GM21723 (cell line): ENCODE measurements around the gene RTN4.

Experiments
- ATAC-seq: cut with Tn5 transposase; IDR thresholded peaks from one replicate; pipeline ENCODE4 v1.9.1; 2021; ENCODE audit warnings: mild to moderate bottlenecking, moderate library complexity; ENCODE audit not compliant: unreplicated experiment

The RTN4 gene

DNA sequence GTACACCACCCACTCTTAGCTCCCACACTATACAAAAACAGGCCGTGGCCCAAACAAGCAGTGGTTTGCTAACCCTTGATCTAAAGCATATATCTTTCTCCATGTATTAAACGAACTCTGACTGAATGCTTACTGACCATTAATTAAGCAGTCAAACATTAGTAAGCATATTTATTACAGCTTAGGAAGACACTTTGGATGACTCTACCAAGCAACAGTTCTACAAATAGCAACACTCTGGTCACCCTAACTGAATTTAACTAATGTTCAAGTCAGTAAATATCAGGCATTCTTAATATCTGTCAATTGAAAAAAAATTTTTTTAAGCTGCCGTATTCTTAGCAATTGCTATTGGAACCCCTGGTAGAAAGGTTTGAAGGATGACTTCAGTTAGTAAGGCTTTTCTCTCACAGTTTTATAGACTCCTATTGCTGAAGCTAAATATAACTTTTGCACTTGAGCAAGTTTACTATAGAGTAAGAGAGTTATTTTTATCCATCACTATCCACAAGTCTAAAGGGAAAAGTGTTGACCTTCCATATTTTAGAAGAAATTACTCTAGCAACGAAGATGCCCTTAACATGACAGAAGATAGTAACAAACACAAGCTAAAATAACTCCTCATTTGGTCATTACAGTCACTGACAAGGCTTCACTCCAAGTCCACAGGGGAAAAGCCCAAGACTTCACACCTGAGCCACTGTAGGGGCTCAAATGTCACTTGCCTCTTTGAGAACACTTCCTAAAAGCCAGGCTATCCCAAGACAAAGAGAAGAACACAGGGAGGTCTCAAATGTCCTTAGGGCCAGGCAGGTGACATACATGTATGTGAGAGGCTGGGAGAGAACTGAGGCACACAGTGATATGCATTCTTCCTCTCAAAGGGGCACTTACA lies 74.4 kb downstream of the RTN4 start:
- no peak for ATAC-seq

DNA sequence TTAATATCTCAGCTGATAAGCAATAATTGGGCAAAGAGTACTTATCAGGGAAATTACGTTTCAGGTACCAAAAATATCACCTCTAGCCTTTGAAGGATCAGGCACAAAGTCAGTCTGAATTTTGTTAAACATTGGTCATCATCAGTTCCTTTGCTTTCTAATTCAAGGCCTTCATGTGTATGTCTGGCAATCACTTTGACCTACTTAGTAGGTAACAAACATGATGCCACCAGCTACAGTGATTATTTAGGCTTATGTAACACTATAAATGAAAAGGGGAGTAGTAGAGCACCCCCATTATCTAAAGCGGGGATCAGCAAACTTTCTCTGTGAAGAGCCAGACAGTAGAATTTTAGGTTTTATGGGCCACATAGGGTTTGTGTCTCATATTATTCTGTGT lies 75.1 kb downstream of the RTN4 start:
- no peak for ATAC-seq

DNA sequence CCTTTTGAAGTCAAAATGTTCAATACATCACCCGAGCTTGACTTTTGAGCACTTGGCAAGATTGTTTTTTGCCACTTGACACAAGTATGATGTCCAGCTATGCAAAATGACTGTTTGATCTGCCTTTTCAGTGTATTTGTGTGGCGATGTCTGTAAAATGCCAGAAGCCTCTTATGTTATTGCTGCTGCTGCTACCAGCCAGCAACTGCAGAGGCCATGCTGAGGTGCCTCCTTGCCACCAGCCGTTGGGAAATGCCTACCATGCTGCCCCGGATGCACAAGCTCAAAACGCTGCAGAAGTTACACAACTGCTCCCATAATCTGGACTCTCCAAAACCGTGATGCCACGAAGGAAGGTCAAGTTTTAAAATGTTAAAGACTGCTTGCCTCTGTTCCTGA lies 80.3 kb downstream of the RTN4 start:
- no peak for ATAC-seq

DNA sequence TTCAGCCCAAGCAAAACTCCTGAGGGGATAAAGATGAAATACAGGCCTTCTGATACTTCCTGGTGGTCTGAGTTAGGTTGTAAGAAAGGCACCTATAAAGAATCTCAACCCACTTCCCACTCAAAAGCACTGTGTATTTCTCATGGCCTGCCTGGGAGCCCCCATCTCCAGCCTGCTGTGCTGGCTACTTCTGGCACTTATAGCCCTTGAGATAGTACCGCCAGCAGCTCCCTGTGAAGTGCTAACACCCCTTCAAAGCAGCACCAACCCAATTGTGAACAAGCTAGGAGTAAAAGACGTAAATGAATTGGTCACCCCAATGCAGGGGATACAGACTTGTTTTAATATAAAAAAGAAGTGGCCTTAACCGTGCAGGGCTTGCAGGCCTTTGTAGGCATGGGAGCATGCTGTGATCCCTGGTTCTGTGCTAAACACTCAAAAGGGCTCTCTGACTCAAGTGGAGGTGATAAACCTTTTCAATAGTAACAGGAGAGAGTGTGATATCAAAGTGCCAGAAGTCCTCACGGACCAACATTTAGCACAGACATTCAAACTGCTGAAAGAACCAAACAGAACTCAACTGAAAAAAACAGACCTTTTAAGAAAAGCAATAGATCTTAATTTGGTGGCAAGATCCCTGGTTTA lies 80.8 kb downstream of the RTN4 start:
- ATAC-seq, result no peak

DNA sequence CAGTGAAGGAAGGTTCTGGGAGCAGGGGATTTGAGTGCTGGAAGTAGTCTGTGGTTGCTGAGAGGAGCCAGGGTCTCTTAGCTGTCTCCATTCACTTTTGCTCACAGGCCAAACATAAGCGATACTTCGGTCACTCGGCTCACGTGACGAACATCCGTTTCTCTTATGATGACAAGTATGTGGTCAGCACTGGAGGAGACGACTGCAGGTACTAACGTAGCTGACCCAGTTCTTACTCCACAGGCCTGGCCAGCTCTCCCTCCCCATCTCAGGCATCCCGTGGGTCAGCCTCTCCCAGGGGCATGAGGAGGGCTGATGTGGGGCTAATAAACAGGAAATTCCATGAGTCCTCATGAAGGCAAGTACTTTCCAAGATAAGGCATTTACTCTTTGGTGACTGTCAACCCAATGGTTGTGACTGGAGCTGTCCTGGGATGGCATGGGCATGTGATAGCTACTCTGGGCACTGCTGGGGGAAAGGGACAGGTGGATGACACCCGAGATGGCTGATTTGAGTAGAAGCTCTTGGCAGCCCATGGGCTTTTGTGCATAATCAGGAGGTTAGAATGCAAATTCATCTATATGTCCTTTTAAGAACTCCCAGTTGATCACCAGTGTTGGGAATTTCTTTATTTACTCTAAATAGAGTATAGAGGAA lies 81.6 kb downstream of the RTN4 start:
- ATAC-seq, result no peak

DNA sequence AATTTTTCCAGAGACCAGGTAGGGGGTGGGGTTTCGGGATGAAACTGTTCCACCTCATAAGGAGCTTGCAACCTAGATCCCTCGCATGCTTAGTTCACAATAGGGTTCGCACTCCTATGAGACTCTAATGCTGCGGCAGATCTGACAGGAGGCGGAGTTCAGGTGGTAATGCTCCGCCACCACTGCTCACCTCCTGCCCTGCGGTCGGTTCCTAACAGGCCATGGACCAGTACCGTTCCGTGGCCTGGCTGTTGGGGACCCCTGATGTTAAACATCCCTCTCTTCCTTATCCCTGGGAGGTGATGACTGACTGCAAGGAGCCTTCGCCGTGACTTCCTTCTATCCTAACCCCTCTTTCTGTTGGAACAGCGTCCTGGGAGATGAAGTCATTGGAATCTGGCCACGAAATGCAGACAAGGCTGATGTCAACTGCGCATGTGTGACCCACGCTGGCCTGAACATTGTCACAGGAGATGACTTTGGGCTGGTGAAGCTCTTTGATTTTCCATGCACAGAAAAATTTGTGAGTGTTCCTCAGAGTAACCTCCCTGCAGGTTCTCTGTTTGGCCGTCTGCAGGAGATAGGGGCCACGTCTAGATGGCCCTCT lies 82.4 kb downstream of the RTN4 start:
- no peak for ATAC-seq

DNA sequence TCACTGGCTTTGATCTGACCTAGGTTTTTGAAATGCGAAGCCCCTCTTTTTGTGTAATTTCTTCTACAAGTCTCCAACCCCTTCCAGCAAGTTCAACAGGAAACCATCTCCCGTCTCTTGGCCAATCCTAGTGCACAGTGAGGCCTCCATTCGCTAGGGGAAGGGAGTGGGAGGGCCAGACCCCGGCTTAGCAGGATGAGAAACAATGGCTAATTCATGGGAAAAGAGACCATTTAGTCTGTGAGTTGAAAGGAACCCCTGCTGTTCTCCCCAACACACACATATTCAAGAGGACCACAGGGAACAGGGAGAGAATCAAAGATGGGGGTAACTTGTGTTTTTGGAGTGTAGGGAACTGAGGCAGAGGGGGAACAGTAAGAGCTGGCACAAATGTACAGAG lies 83.0 kb downstream of the RTN4 start:
- no peak for ATAC-seq

DNA sequence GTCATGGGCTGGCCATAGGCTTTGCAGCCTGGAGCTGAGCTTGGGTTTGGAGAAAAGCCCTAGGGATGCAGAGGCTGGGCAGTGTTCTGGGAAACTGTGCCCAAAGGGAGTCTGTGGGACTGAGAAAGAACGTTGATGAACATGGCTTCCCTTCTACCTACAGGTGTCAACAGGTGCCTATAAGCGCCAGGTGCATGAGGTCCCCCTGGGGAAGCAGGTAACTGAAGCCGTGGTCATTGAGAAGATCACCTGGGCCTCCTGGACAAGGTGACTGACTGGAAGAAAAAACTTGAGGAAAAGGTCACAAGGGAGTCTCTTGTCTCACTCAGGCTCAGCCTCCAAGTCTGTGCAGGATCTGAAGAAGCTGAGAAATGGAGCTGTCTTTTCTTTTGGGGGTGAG lies 83.4 kb downstream of the RTN4 start:
- ATAC-seq, result no peak

DNA sequence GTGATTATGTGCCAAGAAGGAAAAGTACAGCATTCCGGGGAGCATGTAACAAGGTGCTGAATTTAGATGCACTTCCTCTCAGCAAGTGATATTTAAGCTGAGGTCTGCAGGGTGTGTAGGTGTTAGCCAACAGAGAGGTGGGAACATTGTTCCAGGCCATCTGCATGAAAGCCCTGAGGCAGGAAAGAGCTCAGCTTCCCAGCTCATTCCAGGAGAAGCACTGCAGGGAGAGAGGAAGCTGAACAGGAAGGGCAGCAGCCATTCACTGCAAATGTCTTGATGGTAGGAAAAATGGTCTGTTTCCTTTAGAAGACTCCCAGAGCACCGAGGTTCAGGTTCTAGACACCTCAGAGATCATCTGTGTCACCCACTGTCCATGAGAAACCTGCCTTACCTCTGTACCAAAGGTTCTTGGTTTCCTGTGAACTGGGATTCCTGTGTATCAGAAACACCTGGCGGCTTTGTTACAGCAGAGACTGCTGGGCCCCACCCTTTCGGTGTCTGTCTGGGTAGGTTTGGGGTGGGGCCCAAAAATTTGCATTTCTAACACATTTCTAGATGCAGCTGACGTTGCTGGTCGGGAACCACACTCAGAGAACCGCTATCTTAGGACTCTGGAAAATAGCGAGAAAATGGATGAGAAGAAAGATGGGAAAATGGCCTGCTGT lies 84.0 kb downstream of the RTN4 start:
- peak; percentile 51 for ATAC-seq

DNA sequence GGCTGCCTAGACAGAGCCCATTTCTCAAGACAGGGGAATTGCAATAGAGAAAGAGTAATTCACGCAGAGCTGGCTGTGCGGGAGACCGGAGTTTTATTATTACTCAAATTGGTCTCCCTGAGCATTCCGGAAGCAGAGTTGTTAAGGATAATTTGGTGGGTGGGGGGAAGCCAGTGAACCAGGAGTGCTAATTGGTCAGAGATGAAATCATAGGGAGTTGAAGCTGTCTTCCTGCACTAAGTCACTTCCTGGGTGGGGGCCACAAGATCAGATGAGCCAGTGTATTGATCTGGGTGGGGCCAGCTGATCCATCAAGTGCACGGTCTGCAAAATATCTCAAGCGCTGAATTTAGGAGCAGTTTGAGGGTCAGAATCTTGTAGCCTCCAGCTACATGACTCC lies 84.8 kb downstream of the RTN4 start:
- ATAC-seq, result no peak

DNA sequence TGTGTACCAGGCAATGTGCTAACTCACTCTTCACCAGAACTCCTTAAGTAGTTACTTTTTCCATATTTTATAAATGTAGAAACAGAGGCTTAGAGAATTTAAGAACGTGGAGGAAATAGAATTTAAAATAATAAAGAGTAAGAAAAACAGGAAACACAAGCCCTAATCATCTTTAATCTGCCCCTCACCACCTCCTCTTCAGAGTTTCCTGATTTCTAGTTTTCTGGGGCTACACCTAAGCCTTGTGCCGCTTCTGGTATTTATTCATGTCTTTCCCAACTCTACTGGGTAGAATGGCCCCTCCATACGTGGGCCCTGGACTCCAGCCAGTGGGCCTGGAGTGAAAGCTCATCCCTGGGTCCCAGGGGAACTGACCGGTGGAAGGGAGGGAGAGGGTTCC lies 85.4 kb downstream of the RTN4 start:
- no peak for ATAC-seq

DNA sequence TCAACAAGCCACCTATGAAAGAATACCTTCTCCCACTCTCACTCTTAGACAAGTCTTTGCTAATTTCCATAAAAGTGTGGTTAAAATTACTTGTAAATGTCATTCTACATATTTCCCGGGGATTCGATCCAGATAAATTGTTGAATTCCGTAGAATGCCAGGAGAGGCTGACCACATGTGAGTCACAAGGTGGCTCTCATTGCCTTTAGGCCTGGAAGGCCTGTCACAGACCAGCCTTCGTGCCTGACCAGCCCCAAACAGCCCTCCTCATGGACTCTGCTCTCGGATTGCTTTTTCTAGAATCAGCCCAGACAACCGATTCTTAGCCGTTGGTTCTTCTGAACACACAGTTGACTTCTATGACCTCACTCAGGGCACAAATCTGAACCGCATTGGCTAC lies 86.0 kb downstream of the RTN4 start:
- ATAC-seq, result no peak

DNA sequence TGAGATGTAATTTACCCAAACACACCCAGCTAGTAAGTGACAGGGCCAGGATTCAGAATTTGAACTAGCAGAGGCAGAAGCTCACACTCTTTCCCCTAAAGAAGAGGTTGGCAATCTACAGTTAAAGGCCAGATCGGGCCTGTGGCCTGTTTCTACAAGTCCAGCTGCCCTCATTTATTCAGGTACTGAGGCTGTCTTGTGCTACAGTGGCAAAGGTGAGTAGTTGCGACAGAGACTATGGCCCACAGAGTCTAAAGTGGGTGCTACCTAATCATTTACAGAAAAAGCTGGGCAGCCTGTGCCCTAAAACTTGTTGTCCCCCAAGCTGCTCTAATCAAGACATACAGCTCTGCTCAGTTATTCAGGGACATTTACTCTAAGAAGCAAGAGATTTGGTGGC lies 86.8 kb downstream of the RTN4 start:
- no peak for ATAC-seq

DNA sequence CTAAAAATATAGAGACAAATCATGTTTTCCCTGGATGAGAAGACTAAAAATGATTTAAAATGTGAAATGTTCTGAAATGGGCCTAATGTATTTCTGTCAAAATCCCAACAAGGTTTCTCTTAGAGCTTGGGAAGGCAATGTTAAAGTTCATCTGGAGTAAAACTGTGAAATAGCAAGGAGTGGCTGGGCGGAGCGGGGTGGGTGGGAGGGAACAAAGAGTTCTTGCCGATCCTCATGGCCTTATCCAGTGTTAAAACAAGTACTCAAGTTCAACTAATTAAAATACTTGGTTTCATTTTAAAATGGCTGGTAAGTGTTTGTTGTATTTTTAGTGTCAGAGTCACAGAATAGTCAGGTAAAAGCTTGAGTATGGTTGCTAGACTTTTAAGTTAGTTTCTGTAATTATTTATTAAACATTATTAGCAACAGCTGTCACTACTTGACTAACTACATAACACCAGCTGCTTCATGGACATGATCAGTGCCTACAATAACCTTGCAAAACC lies 87.3 kb downstream of the RTN4 start:
- ATAC-seq, result no peak

DNA sequence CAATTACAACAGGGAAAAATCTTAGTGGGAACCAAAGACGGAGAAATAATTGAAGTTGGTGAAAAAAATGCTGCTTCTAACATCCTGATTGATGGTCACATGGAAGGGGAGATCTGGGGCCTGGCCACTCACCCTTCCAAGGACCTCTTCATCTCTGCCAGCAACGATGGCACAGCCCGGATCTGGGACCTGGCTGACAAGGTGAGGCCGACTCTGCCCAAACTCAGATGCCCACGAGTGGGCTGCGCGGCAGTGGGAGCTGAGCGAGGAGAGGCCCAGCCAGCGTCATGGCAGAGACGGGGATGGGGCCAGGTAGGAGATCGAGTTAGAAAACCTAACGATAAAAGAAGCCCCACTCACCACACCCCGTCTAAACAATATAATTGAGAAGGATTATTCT lies 87.7 kb downstream of the RTN4 start:
- no peak for ATAC-seq

DNA sequence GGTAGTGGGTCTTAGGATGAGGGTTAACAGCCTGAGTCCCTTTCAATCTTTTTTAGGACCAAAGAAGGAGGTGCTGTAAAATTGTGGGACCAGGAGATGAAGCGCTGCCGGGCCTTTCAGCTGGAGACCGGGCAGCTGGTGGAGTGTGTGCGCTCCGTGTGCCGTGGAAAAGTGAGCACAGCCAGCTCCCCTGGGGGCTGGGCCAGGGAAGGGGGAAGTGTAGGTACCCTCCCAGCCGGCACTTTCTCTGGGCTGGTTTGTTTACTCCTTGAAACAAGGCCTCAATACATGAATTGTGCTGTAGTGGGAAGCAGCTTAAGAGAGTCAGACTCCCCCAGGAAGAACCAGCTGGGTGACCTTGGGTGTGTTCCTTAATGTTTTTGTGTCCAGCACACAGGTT lies 90.1 kb downstream of the RTN4 start:
- ATAC-seq, result no peak

DNA sequence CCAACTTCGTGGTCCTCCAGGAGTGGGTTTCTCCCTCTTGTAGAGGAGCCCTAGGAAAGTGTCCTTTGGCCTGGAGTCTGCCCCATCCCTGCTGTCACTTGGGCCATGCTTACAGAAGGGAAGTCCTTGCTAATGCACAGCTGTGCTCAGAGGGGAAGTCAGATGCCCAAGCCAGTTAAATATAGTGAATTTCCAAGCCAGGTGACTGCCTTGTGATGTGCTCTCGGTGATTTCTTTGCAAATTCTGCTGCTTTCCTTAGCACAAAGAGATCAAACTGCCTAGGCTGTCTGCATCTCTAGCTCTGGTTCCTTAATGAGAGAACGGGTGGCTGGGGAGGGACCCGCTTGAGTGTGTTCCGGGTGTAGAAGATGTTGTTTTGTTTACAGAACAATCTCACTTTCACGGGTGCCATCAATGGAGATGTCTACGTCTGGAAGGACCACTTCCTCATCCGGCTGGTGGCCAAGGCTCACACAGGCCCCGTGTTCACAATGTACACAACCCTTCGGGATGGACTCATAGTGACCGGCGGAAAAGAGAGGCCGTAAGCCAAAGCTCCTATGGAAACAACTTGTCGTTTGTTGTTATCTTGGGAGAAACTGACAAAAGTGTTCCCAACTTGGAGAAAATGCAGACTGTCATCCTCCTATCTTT lies 91.4 kb downstream of the RTN4 start:
- ATAC-seq, result no peak

DNA sequence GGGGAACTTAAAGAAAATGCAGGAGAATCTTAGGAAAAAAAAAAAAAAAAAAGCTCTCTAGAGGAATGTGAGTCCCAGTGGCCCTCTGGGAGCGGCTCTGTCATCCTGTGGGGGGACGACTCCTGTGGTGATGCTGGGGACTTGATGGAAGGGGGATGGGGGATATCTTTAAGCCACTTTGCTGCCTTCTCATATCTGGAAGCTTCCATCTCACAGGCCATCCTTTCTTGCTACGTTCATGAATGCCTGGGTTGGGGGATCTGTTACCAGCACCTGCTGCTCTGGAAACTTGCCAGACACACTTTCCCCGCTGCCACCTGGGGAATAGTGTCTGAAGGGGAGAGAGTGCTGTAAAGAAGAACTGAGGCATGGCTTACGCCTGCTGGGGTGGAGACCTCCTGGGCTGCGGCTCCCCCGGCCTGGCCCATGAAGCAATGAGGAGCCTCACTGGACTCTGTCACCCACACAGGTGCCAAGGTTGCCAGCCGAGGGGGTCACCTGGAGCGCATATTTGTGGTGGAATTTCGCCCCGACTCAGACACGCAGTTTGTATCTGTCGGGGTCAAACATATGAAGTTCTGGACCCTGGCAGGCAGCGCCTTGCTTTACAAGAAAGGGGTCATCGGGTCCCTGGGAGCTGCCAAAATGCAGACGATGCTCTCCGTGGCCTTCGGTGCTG lies 92.8 kb downstream of the RTN4 start:
- ATAC-seq, result no peak

DNA sequence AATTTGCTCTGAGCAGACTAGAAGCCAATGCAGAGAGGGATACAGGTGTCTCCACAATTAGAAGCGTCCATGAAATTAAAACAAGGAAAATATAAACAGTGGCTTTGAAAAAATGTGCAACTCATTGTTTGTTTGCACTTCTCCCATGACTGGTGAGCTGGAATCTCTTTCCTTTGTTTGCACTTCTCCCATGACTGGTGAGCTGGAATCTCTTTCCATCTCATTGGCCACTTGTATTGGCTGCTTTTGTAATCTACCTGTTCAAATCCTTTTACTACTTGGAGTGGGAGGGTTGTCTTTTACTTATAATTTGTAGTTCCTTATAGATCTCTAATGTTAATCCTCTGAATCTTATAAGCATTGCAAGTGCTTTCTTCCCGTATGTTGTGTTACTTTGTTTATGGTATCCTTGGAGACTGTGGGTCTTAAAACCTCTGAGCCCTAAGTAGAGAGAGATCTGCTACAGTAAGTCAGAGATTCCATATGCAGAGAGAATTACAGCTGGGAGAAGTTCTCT lies 94.1 kb downstream of the RTN4 start:
- no peak for ATAC-seq
